Calu3 (cell line): ENCODE results near the gene ITGA11. TPM values are rescaled to one million over a fixed set of nuclear protein-coding genes. Genes with fewer than 3 reads are reported as not detected.

Source experiments
- BruUV-seq: library from RNA; stranded (reverse); fragments of 400-500 nt; replicated peaks from 2 replicates; lab custom pipeline; 2021; lab: Mats Ljungman, UMichigan
- CTCF ChIA-PET: fragments of 300-600 bp; sonication (Branson Sonifier 250); formaldehyde crosslinking; loops from one replicate; lab custom pipeline; 2022; ENCODE audit warnings: antibody characterized with exemption; lab: Charles Lee
- DNase-seq: peaks from one replicate; pipeline ENCODE4 v3.0.0; 2022
- H3K27ac Mint-ChIP-seq: one replicate; pipeline ENCODE4 v1.8.0; 2022; ENCODE audit warnings: mixed read lengths; ENCODE audit not compliant: unreplicated experiment
- H3K27me3 Mint-ChIP-seq: one replicate; pipeline ENCODE4 v1.8.0; 2022; ENCODE audit warnings: mixed read lengths; ENCODE audit not compliant: unreplicated experiment
- H3K36me3 Mint-ChIP-seq: one replicate; pipeline ENCODE4 v1.8.0; 2022; ENCODE audit warnings: mild to moderate bottlenecking, moderate library complexity, mixed read lengths; ENCODE audit not compliant: insufficient read depth, unreplicated experiment
- H3K4me1 Mint-ChIP-seq: one replicate; pipeline ENCODE4 v1.8.0; 2022; ENCODE audit warnings: mild to moderate bottlenecking, low read depth, mixed read lengths; ENCODE audit not compliant: unreplicated experiment
- H3K4me3 Mint-ChIP-seq: one replicate; pipeline ENCODE4 v1.8.0; 2022; ENCODE audit warnings: mild to moderate bottlenecking, low read depth, moderate library complexity, mixed read lengths; ENCODE audit not compliant: unreplicated experiment
- H3K9me3 Mint-ChIP-seq: one replicate; pipeline ENCODE4 v1.8.0; 2022; ENCODE audit warnings: low read depth, mixed read lengths; ENCODE audit not compliant: unreplicated experiment
- intact Hi-C: fragments of 100-400 bp; cut with micrococcal nuclease; formaldehyde crosslinking; loops from one replicate; pipeline ENCODE4 v1.10.0; 2022; ENCODE audit not compliant: unreplicated experiment
- total RNA-seq: library from RNA; stranded (reverse); gene quantifications from 2 replicates; pipeline ENCODE4 v1.2.3, GENCODE V29; 2022
- TF ChIP-seq, protein P1 (sequence below): fragments of 200-600 bp; IDR thresholded peaks from one replicate; pipeline ENCODE4 v1.8.0; 2022; ENCODE audit warnings: antibody characterized with exemption; ENCODE audit not compliant: unreplicated experiment

ITGA11 gene
- total RNA-seq, 1 experiment from 2014 or later: not detected

DNA sequence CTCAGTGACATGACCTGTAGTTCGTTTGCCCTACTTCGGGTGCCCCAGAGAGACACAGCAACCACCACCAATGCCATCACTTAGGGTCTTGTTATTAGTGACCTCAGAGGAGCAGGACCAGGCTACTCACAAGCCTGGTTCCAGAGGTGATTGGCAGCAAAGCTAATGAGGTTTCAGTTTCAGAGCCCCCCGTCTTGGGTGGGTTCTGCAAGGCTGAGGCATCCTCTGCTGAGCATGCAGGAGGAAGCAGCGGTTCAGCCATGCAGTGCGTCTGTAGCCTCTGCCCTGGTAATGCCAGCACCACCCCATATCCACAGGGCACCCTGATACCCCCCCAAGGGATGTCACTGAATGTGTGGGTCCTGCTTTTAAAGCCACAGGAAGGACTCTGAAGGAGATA, 39.0 kb upstream of the ITGA11 start:
- Mint-ChIP-seq H3K4me1 (no peaks in the 10 kb centered on the region), H3K36me3 (no peaks in the 10 kb centered on the region), H3K27ac (no peak overlapping the region), H3K4me3 (no peak overlapping the region), H3K27me3 (peaks cover 89% of the 10 kb centered on the region), H3K9me3 (no peaks in the 10 kb centered on the region)
- intact Hi-C loops: no loop called here
- no peak for DNase-seq
- CTCF ChIA-PET: no interaction called here
- TF ChIP-seq, protein P1, sequence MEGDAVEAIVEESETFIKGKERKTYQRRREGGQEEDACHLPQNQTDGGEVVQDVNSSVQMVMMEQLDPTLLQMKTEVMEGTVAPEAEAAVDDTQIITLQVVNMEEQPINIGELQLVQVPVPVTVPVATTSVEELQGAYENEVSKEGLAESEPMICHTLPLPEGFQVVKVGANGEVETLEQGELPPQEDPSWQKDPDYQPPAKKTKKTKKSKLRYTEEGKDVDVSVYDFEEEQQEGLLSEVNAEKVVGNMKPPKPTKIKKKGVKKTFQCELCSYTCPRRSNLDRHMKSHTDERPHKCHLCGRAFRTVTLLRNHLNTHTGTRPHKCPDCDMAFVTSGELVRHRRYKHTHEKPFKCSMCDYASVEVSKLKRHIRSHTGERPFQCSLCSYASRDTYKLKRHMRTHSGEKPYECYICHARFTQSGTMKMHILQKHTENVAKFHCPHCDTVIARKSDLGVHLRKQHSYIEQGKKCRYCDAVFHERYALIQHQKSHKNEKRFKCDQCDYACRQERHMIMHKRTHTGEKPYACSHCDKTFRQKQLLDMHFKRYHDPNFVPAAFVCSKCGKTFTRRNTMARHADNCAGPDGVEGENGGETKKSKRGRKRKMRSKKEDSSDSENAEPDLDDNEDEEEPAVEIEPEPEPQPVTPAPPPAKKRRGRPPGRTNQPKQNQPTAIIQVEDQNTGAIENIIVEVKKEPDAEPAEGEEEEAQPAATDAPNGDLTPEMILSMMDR: no peak
- no TSS peak for BruUV-seq

GRCh38 chr15:68470049-68470742, 38.2 kb upstream of the ITGA11 start:
- H3K27ac Mint-ChIP-seq: no peak overlapping the region
- H3K27me3 Mint-ChIP-seq: peaks cover 89% of the 10 kb centered on the region
- H3K4me1 Mint-ChIP-seq: no peaks in the 10 kb centered on the region
- intact Hi-C loops: no loop called here
- no peaks in the 10 kb centered on the region for H3K36me3 Mint-ChIP-seq
- no peaks in the 10 kb centered on the region for H3K9me3 Mint-ChIP-seq
- CTCF ChIA-PET: no interaction called here
- no peak overlapping the region for H3K4me3 Mint-ChIP-seq
- no peak for DNase-seq
- TF ChIP-seq, protein P1: no peak
- no TSS peak for BruUV-seq

DNA sequence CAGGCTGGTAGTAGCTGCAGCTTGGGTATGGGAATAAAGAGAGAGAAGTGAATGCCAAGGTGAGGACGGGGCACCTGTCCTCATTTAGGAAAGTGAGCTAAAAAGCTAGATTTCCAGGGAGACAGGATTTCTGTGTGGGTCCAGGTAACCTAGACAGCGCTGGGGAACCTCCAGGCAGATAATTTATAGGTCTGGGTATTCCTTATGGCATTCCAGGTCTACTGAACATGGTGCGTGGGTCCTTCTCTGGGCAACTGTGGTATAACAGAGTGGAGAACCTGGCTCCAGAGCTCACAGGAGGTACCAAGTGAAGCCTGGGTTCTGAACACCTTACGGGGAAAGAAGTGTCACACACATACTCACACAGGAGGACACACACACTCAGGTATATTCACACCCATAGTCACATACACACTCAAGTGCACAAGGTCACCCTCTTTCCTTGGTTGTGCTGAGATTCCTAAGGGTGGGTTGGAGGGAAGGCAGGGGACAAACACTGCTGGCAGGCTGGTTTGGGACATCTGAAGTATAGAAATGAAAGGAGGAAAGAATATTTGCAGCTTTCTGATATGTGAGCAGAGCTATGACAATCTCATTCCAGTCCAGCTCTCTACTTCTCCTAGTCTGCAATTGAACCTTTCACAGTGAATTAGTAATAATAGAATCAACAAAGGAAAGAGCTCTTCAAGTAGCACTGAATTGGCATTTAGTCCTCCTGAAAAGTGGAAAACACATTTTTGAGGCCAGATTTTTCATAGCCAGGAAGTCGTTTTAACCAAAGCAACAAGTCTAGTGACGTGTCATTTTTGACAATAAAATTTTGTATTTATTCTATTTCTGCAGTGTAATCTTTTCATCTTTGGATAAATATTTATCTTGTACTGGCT, 37.4 kb upstream of the ITGA11 start:
- CTCF ChIA-PET: interaction anchor here (0.6 kb wide), 1 partner anchor 101 kb away, joined by 4 read pairs; no protein-coding TSS in a partner anchor
- no peak for DNase-seq
- BruUV-seq: no TSS peak
- TF ChIP-seq, protein P1: no peak
- intact Hi-C loops: no loop called here
- no peaks in the 10 kb centered on the region for H3K4me1 Mint-ChIP-seq
- H3K27me3 Mint-ChIP-seq: peaks cover 89% of the 10 kb centered on the region
- H3K27ac Mint-ChIP-seq: no peak overlapping the region
- H3K4me3 Mint-ChIP-seq: no peak overlapping the region
- no peaks in the 10 kb centered on the region for H3K9me3 Mint-ChIP-seq
- H3K36me3 Mint-ChIP-seq: no peaks in the 10 kb centered on the region

DNA sequence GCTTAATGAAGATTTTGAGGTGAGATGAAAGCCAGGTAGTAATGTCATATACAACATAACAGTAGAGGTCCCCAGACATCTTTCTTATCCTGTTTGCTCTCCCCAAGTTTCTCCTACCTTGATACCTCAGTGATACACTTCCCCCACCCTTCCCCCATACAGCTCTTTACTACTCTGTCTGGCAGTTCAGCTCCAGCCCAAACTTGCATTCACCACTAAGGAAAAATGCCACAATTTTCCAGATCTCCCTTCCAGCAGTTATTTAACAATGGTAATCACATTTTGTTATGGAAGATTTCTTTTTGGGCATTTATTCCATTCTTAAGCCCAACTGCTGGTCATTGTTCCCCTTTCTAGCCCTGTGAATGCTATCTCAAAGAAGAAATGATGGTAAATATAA, 34.9 kb upstream of the ITGA11 start:
- no TSS peak for BruUV-seq
- Mint-ChIP-seq H3K9me3 (no peaks in the 10 kb centered on the region), H3K36me3 (no peaks in the 10 kb centered on the region), H3K4me1 (no peaks in the 10 kb centered on the region), H3K4me3 (no peak overlapping the region), H3K27me3 (peaks cover 98% of the 10 kb centered on the region), H3K27ac (no peak overlapping the region)
- TF ChIP-seq, protein P1: no peak
- CTCF ChIA-PET: interaction anchor here (0.6 to 0.7 kb wide), 2 partner anchors 58 to 188 kb away, joined by 3 read pairs; no protein-coding TSS in a partner anchor
- intact Hi-C loops: no loop called here
- no peak for DNase-seq
